Activated T-helper 17 cell treated with anti-CD3 and anti-CD28 coated beads, Interleukin-2, amount 50 U/mL, for 72 hours (primary cell): ENCODE data around the gene DSG1. TPM values are rescaled to one million over a fixed set of nuclear protein-coding genes. Genes with fewer than 3 reads are reported as not detected.

Experiments
- ATAC-seq: fragments of 150-1000 bp; cut with Tn5 transposase; replicated peaks from 2 replicates; pipeline ENCODE4 v1.10.0; 2021; ENCODE audit warnings: mild to moderate bottlenecking, moderate library complexity
- H3K27ac Mint-ChIP-seq: one replicate; pipeline ENCODE4 v1.8.0; 2022; ENCODE audit warnings: mixed read lengths
- H3K27me3 Mint-ChIP-seq: one replicate; pipeline ENCODE4 v1.8.0; 2022; ENCODE audit warnings: mixed read lengths
- H3K36me3 Mint-ChIP-seq: one replicate; pipeline ENCODE4 v1.8.0; 2022; ENCODE audit warnings: low read depth, mild to moderate bottlenecking, mixed read lengths
- H3K4me1 Mint-ChIP-seq: one replicate; pipeline ENCODE4 v1.8.0; 2022; ENCODE audit warnings: mixed read lengths
- H3K4me3 Mint-ChIP-seq: one replicate; pipeline ENCODE4 v1.8.0; 2022; ENCODE audit warnings: mild to moderate bottlenecking, mixed read lengths
- H3K9me3 Mint-ChIP-seq: one replicate; pipeline ENCODE4 v1.8.0; 2022; ENCODE audit warnings: mixed read lengths
- total RNA-seq, 2 donors: library from RNA; stranded (reverse); gene quantifications; one replicate each; pipeline ENCODE4 v1.2.3, GENCODE V29; 2022

Gene DSG1
- total RNA-seq, 2 donors from 2014 or later = not detected

- Mint-ChIP-seq H3K36me3 (no peaks in the 10 kb centered on the region), H3K27me3 (no peaks in the 10 kb centered on the region), H3K4me3 (no peak overlapping the region), H3K27ac (no peak overlapping the region), H3K9me3 (peaks cover 4% of the 10 kb centered on the region), H3K4me1 (no peaks in the 10 kb centered on the region)
- no peak for ATAC-seq
These were observed 63.0 kb downstream of the DSG1 start for GRCh38 chr18:31380912-31381311.

GRCh38 chr18:31382107-31382506, 64.1 kb downstream of the DSG1 start:
- H3K27ac Mint-ChIP-seq = no peak overlapping the region
- H3K27me3 Mint-ChIP-seq = no peaks in the 10 kb centered on the region
- no peaks in the 10 kb centered on the region for H3K4me1 Mint-ChIP-seq
- peaks cover 4% of the 10 kb centered on the region for H3K9me3 Mint-ChIP-seq
- H3K36me3 Mint-ChIP-seq = no peaks in the 10 kb centered on the region
- no peak overlapping the region for H3K4me3 Mint-ChIP-seq
- no peak for ATAC-seq

GRCh38 chr18:31386741-31387140, 68.8 kb downstream of the DSG1 start:
- H3K36me3 Mint-ChIP-seq = no peaks in the 10 kb centered on the region
- no peak overlapping the region for H3K4me3 Mint-ChIP-seq
- H3K9me3 Mint-ChIP-seq = peaks cover 4% of the 10 kb centered on the region
- no peak overlapping the region for H3K27ac Mint-ChIP-seq
- no peak for ATAC-seq
- H3K27me3 Mint-ChIP-seq = no peaks in the 10 kb centered on the region
- H3K4me1 Mint-ChIP-seq = no peaks in the 10 kb centered on the region

GRCh38 chr18:31393286-31393685, 75.3 kb downstream of the DSG1 start:
- no peaks in the 10 kb centered on the region for H3K4me1 Mint-ChIP-seq
- no peak for ATAC-seq
- H3K27ac Mint-ChIP-seq = no peak overlapping the region
- no peak overlapping the region for H3K4me3 Mint-ChIP-seq
- H3K9me3 Mint-ChIP-seq = no peaks in the 10 kb centered on the region
- H3K36me3 Mint-ChIP-seq = no peaks in the 10 kb centered on the region
- no peaks in the 10 kb centered on the region for H3K27me3 Mint-ChIP-seq

GRCh38 chr18:31396796-31397612, 79.0 kb downstream of the DSG1 start:
- H3K4me1 Mint-ChIP-seq = no peaks in the 10 kb centered on the region
- no peak for ATAC-seq
- no peaks in the 10 kb centered on the region for H3K36me3 Mint-ChIP-seq
- H3K27ac Mint-ChIP-seq = no peak overlapping the region
- H3K9me3 Mint-ChIP-seq = peaks cover 3% of the 10 kb centered on the region
- H3K4me3 Mint-ChIP-seq = no peak overlapping the region
- no peaks in the 10 kb centered on the region for H3K27me3 Mint-ChIP-seq

GRCh38 chr18:31398191-31398590, 80.2 kb downstream of the DSG1 start:
- Mint-ChIP-seq H3K27ac (no peak overlapping the region), H3K36me3 (no peaks in the 10 kb centered on the region), H3K9me3 (peaks cover 8% of the 10 kb centered on the region), H3K4me1 (no peaks in the 10 kb centered on the region), H3K4me3 (no peak overlapping the region), H3K27me3 (no peaks in the 10 kb centered on the region)
- no peak for ATAC-seq

GRCh38 chr18:31399306-31400032, 81.5 kb downstream of the DSG1 start:
- Mint-ChIP-seq H3K4me3 (no peak overlapping the region), H3K9me3 (peaks cover 11% of the 10 kb centered on the region), H3K36me3 (no peaks in the 10 kb centered on the region), H3K4me1 (no peaks in the 10 kb centered on the region), H3K27ac (no peak overlapping the region), H3K27me3 (no peaks in the 10 kb centered on the region)
- ATAC-seq = no peak

GRCh38 chr18:31401156-31402025, 83.4 kb downstream of the DSG1 start:
- Mint-ChIP-seq H3K36me3 (no peaks in the 10 kb centered on the region), H3K27me3 (no peaks in the 10 kb centered on the region), H3K4me3 (no peak overlapping the region), H3K9me3 (peaks cover 11% of the 10 kb centered on the region), H3K4me1 (no peaks in the 10 kb centered on the region), H3K27ac (no peak overlapping the region)
- ATAC-seq = no peak

GRCh38 chr18:31402026-31402373, 84.0 kb downstream of the DSG1 start:
- H3K4me3 Mint-ChIP-seq = no peak overlapping the region
- no peak for ATAC-seq

GRCh38 chr18:31403409-31403808, 85.4 kb downstream of the DSG1 start:
- Mint-ChIP-seq H3K4me1 (no peaks in the 10 kb centered on the region), H3K27ac (no peak overlapping the region), H3K4me3 (no peak overlapping the region), H3K36me3 (no peaks in the 10 kb centered on the region), H3K9me3 (peaks cover 14% of the 10 kb centered on the region), H3K27me3 (no peaks in the 10 kb centered on the region)
- no peak for ATAC-seq

More at GRCh38 chr18:31402026-31402373, 84.0 kb downstream of the DSG1 start:
- H3K36me3 Mint-ChIP-seq = no peaks in the 10 kb centered on the region
- H3K9me3 Mint-ChIP-seq = peaks cover 12% of the 10 kb centered on the region
- H3K27ac Mint-ChIP-seq = no peak overlapping the region
- no peaks in the 10 kb centered on the region for H3K4me1 Mint-ChIP-seq
- H3K27me3 Mint-ChIP-seq = no peaks in the 10 kb centered on the region

Other genes starting within 250 kb of the DSG1 start
- not detected for gene DSC2, start 215.7 kb upstream of the DSG1 start, total RNA-seq
- not detected for gene DSC1, start 155.3 kb upstream of the DSG1 start, total RNA-seq
- gene DSG4, start 58.6 kb downstream of the DSG1 start, total RNA-seq = not detected
- gene DSG3, start 129.6 kb downstream of the DSG1 start, total RNA-seq = not detected
- under 1 TPM; 0.09 to 0.11 TPM for gene DSG2, start 180.0 kb downstream of the DSG1 start, total RNA-seq